Sigmoid colon (tissue), 7 donors: ENCODE results near the gene TXNL4B. TPM values are rescaled to one million over a fixed set of nuclear protein-coding genes. Genes with fewer than 3 reads are reported as not detected.

ENCODE experiments used
- DNase-seq: peaks from one replicate; pipeline ENCODE4 v3.0.0-alpha.2; 2019
- H3K27ac ChIP-seq, 4 donors: fragments of 200-600 bp; sonication (generic); one replicate each; pipeline ENCODE4 v1.5.1; 2016 to 2019; ENCODE audit warnings: mild to moderate bottlenecking in 1 of 4
- H3K27me3 ChIP-seq, 3 donors: fragments of 200-600 bp; sonication (generic); one replicate each; pipeline ENCODE4 v1.5.1; 2019; ENCODE audit warnings: mild to moderate bottlenecking in 1 of 3
- H3K36me3 ChIP-seq, 4 donors: fragments of 200-600 bp; sonication (generic); one replicate each; pipeline ENCODE4 v1.5.1; 2016 to 2019
- H3K4me1 ChIP-seq, 4 donors: fragments of 200-600 bp; sonication (generic); one replicate each; pipeline ENCODE4 v1.5.1; 2017 to 2019
- H3K4me3 ChIP-seq, 4 donors: fragments of 200-600 bp; sonication (generic); one replicate each; pipeline ENCODE4 v1.5.1; 2017 to 2019; ENCODE audit warnings: mild to moderate bottlenecking in 2 of 4, moderate library complexity in 1 of 4
- H3K9me3 ChIP-seq, 4 donors: fragments of 200-600 bp in 3 of 4; sonication (generic) in 3 of 4; one replicate each; pipeline versions ENCODE4 v1.5.1 to v1.6.1; 2013 to 2019
- CTCF ChIP-seq, 4 experiments: fragments of 450-650 bp in 3 of 4; fragments of 200-600 bp in 1 of 4; IDR thresholded peaks; one replicate each; pipeline ENCODE4 v1.5.1; 2016 to 2019; ENCODE audit warnings: antibody characterized with exemption in 4 of 4, mild to moderate bottlenecking in 3 of 4, moderate library complexity in 2 of 4
- EP300 ChIP-seq, 4 donors: sonication (generic); formaldehyde crosslinking; IDR thresholded peaks; one replicate each; pipeline ENCODE4 v1.6.1; 2017; ENCODE audit warnings: antibody characterized with exemption in 4 of 4
- POLR2A ChIP-seq, 2 donors: fragments of 450-650 bp; IDR thresholded peaks; one replicate each; pipeline ENCODE4 v1.6.1; 2016; ENCODE audit warnings: antibody characterized with exemption in 2 of 2, mild to moderate bottlenecking in 2 of 2, moderate library complexity in 2 of 2
- POLR2AphosphoS5 ChIP-seq, 4 donors: sonication (generic); formaldehyde crosslinking; IDR thresholded peaks; one replicate each; pipeline ENCODE4 v1.6.1; 2017; ENCODE audit warnings: antibody characterized with exemption in 4 of 4
- WGBS, 2 donors: extraction: QIAGEN DNeasy Blood & Tissue Kit; methylation state at CpG; one replicate each; pipeline ENCODE4 v1.1.7; 2013; 5-methylcytosine and 5-hydroxymethylcytosine counted together
- intact Hi-C: fragments of 100-400 bp; cut with DNase I; formaldehyde crosslinking; loops from one replicate; pipeline ENCODE4 v1.15.1; 2023
- polyA plus RNA-seq, 3 donors: library from polyadenylated mRNA; stranded (reverse); fragments of 200-250 nt; gene quantifications; one replicate each; pipeline ENCODE4 v1.2.3, GENCODE V29; 2013
- total RNA-seq, 4 donors: library from RNA; depleted of rRNA; stranded (reverse); fragments of >200 nt; gene quantifications; one replicate each; pipeline ENCODE4 v1.1.0, GENCODE V29; 2016
- donor health status: healthy with polysubstance abuse.
- donor health status: Bipolar disorder and iron deficiency.
- donor health status: healthy.

TXNL4B gene
- total and polyA plus RNA-seq, 7 donors, result 6.0 to 11.8 (median 8.2) TPM

- H3K36me3 ChIP-seq, result peaks cover 10 to 48% (median 33%) of the 10 kb centered on the region in 4 donors
- 1 to 2% methylated on average over 11 of the region's 11 CpGs for WGBS, 2 donors
- TF ChIP-seq POLR2A (IDR thresholded peaks at IDR 0.05) (no peak), POLR2AphosphoS5 (IDR thresholded peaks at IDR 0.05) (no peak), EP300 (IDR thresholded peaks at IDR 0.05) (no peak), CTCF (IDR thresholded peaks at IDR 0.05) (no peak)
- peaks cover 0 to 40% (median 34%) of the 10 kb centered on the region in 4 donors for H3K4me1 ChIP-seq
- peak overlapping the region; percentile 70 to 94 (median 83) for H3K4me3 ChIP-seq
- no peaks in the 10 kb centered on the region for H3K27me3 ChIP-seq
- H3K9me3 ChIP-seq, result no peaks in the 10 kb centered on the region
- no peak for DNase-seq
- intact Hi-C loops, result loop anchor here (5.0 to 10.0 kb wide), 3 partner anchors 197 to 632 kb away; partner anchors contain the start of genes IST1, PHLPP2 and ZNF23
- H3K27ac ChIP-seq, result peak overlapping the region; percentile 91 to 95 (median 92)
These were observed 818 bp upstream of the TXNL4B start for GRCh38 chr16:72094266-72094610.

GRCh38 chr16:72092832-72093447 lies 480 bp downstream of the TXNL4B start:
- intact Hi-C loops, result loop anchor here (1.0 to 10.0 kb wide), 4 partner anchors 85 to 631 kb away; partner anchors contain the start of genes DHODH, IST1, PHLPP2 and ZNF23
- Histone ChIP-seq H3K4me1 (peaks cover 0 to 40% (median 34%) of the 10 kb centered on the region in 4 donors), H3K27me3 (no peaks in the 10 kb centered on the region), H3K27ac (peak overlapping the region; percentile 91 to 95 (median 92)), H3K36me3 (peaks cover 2 to 48% (median 31%) of the 10 kb centered on the region in 4 donors), H3K4me3 (peak overlapping the region; percentile 73 to 94 (median 83)), H3K9me3 (no peaks in the 10 kb centered on the region)
- WGBS, 2 donors, result 0 to 1% methylated on average over 22 of the region's 22 CpGs
- TF ChIP-seq EP300 (IDR thresholded peaks at IDR 0.05), result no peak
- no peak for TF ChIP-seq POLR2AphosphoS5 (IDR thresholded peaks at IDR 0.05)
- no peak for TF ChIP-seq POLR2A (IDR thresholded peaks at IDR 0.05)
- no peak for TF ChIP-seq CTCF (IDR thresholded peaks at IDR 0.05)
- DNase-seq, result no peak

- no peaks in the 10 kb centered on the region for H3K27me3 ChIP-seq
- no peak overlapping the region for H3K27ac ChIP-seq
- WGBS, 2 donors, result 49 to 89% methylated on average over 3 of the region's 3 CpGs
- H3K9me3 ChIP-seq, result no peaks in the 10 kb centered on the region
- TF ChIP-seq POLR2A (IDR thresholded peaks at IDR 0.05) (no peak), POLR2AphosphoS5 (IDR thresholded peaks at IDR 0.05) (no peak), CTCF (IDR thresholded peaks at IDR 0.05) (no peak), EP300 (IDR thresholded peaks at IDR 0.05) (no peak)
- no peak overlapping the region for H3K4me3 ChIP-seq
- H3K36me3 ChIP-seq, result peaks cover 0 to 48% (median 22%) of the 10 kb centered on the region in 4 donors
- no peak for DNase-seq
- peaks cover 0 to 40% (median 34%) of the 10 kb centered on the region in 4 donors for H3K4me1 ChIP-seq
- intact Hi-C loops, result loop anchor here (5.0 to 10.0 kb wide), 3 partner anchors 194 to 629 kb away; partner anchors contain the start of genes IST1, PHLPP2 and ZNF23
These were observed 2.2 kb downstream of the TXNL4B start for GRCh38 chr16:72091217-72091616.

- H3K4me1 ChIP-seq, result no peaks in the 10 kb centered on the region
- no peak overlapping the region for H3K4me3 ChIP-seq
- DNase-seq, result no peak
- no peak overlapping the region for H3K27ac ChIP-seq
- peaks cover 0 to 58% (median 19%) of the 10 kb centered on the region in 4 donors for H3K36me3 ChIP-seq
- TF ChIP-seq CTCF (IDR thresholded peaks at IDR 0.05) (no peak), POLR2AphosphoS5 (IDR thresholded peaks at IDR 0.05) (no peak), EP300 (IDR thresholded peaks at IDR 0.05) (no peak), POLR2A (IDR thresholded peaks at IDR 0.05) (no peak)
- H3K9me3 ChIP-seq, result no peaks in the 10 kb centered on the region
- intact Hi-C loops, result no loop called here
- no peaks in the 10 kb centered on the region for H3K27me3 ChIP-seq
- 98 to 100% methylated on average over 2 of the region's 2 CpGs for WGBS, 2 donors
These were observed 8.4 kb downstream of the TXNL4B start for GRCh38 chr16:72085002-72085401.
